NCI-H2081 (cell line): ENCODE measurements around the gene THEM4.
"Not testable (repeated sequence)": the region's sequence is repeated elsewhere in the genome, so short reads cannot be mapped to it uniquely, and the experiment has no call there.

Source experiments
- DNase-seq, 2 experiments: peaks; one replicate each; lab custom pipeline; 2025; lab: John Stamatoyannopoulos, UW

THEM4 gene

GRCh38 chr1:151934048-151934493, 24.8 kb upstream of the THEM4 start:
- DNase-seq, result peak; percentile 63 to 71

- no peak for DNase-seq
These were observed 15.6 kb upstream of the THEM4 start for GRCh38 chr1:151924691-151925587.

GRCh38 chr1:151923422-151923821, 14.1 kb upstream of the THEM4 start:
- no peak for DNase-seq

- DNase-seq, result peak in 1 of 2 experiments; percentile 47
These were observed 10.8 kb upstream of the THEM4 start for GRCh38 chr1:151920149-151920548.

GRCh38 chr1:151918819-151919610, 9.7 kb upstream of the THEM4 start:
- no peak for DNase-seq

- no peak for DNase-seq
These were observed 8.8 kb upstream of the THEM4 start for GRCh38 chr1:151918156-151918555.

- no peak for DNase-seq
These were observed 7.5 kb upstream of the THEM4 start for GRCh38 chr1:151916726-151917370.

- no peak for DNase-seq
These were observed 5.9 kb upstream of the THEM4 start for GRCh38 chr1:151915061-151915686.

GRCh38 chr1:151914076-151914475, 4.8 kb upstream of the THEM4 start:
- DNase-seq, result no peak

GRCh38 chr1:151912973-151913372, 3.7 kb upstream of the THEM4 start:
- DNase-seq, result no peak

- DNase-seq, result no peak
These were observed 1.1 kb downstream of the THEM4 start for GRCh38 chr1:151908228-151908691.

GRCh38 chr1:151907363-151908139, 1.8 kb downstream of the THEM4 start:
- no peak for DNase-seq

GRCh38 chr1:151906324-151906645, 3.0 kb downstream of the THEM4 start:
- DNase-seq, result not testable (repeated sequence)

- not testable (repeated sequence) for DNase-seq
These were observed 3.6 kb downstream of the THEM4 start for GRCh38 chr1:151905443-151906323.

- DNase-seq, result no peak
These were observed 4.3 kb downstream of the THEM4 start for GRCh38 chr1:151905070-151905442.

- no peak for DNase-seq
These were observed 6.5 kb downstream of the THEM4 start for GRCh38 chr1:151902858-151903257.

- DNase-seq, result not testable (repeated sequence)
These were observed 8.5 kb downstream of the THEM4 start for GRCh38 chr1:151900804-151901203.

- no peak for DNase-seq
These were observed 10.8 kb downstream of the THEM4 start for GRCh38 chr1:151898519-151898991.

- no peak for DNase-seq
These were observed 11.3 kb downstream of the THEM4 start for GRCh38 chr1:151897991-151898431.
